K562 (cell line): ENCODE measurements around the gene SHOC1. TPM values are rescaled to one million over a fixed set of nuclear protein-coding genes. Genes with fewer than 3 reads are reported as not detected.

ENCODE experiments used
- polyA plus RNA-seq, 8 experiments: library from polyadenylated mRNA; depleted of rRNA in 4 of 8; stranded (reverse) in 5 of 8; unstranded in 3 of 8; fragments of >200 nt; fragmentation: Nextera tagmentation in 2 of 8; fragmentation: Illumina TruSeq in 1 of 8; extraction: Ambion mirVana in 2 of 8; extraction: Trizol in 1 of 8; gene quantifications; 2 replicates each; pipeline versions ENCODE4 v1.2.1 to v1.2.3, GENCODE V29; 2011 to 2014; ENCODE audit warnings: inconsistent platforms in 1 of 8, missing spikeins in 1 of 8
- small RNA-seq: library from RNA; depleted of rRNA; stranded (forward); fragments of <200 nt; gene quantifications from one replicate; pipeline ENCODE3, GENCODE V24; 2014
- total RNA-seq, 7 experiments: library from RNA; depleted of rRNA in 6 of 7; stranded (reverse); fragments of >200 nt in 6 of 7; fragmentation: Illumina TruSeq in 2 of 7; extraction: Trizol in 2 of 7; gene quantifications; 2 replicates each; pipeline versions ENCODE4 v1.2.1 to v1.2.3, GENCODE V29; 2011 to 2021; ENCODE audit warnings: low replicate concordance in 1 of 7

Gene SHOC1
- total and polyA plus RNA-seq, 9 of the 15 experiments (the other 6 are each of a cell fraction or from before 2014, with no cell fraction given) = 0.03 to 0.09 (median 0.04) TPM; not detected in 6

Small RNA genes within 50 kb of the gene (small RNA-seq; reads per million reads assigned to genes)
- gene RNU6-1013P = not detected

Other genes with a start within 250 kb of the SHOC1 start
- not detected in 2 replicates for gene PTGR1, start 195.3 kb downstream of the SHOC1 start, total RNA-seq (2014; rRNA removed)
- not detected in 2 replicates for gene PTGR1, start 195.3 kb downstream of the SHOC1 start, total RNA-seq (2014; rRNA removed; fragmentation: Illumina TruSeq; extraction: Trizol)
- gene PTGR1, start 195.3 kb downstream of the SHOC1 start, total RNA-seq (2015; rRNA removed; fragmentation: Illumina TruSeq; extraction: Trizol) = not detected in 2 replicates
- 0.22 and 0.36 TPM in 2 replicates for gene PTGR1, start 195.3 kb downstream of the SHOC1 start, total RNA-seq (2021)
- not detected in 2 replicates for gene PTGR1, start 195.3 kb downstream of the SHOC1 start, polyA plus RNA-seq (2011; rRNA removed)
- not detected in 2 replicates for gene PTGR1, start 195.3 kb downstream of the SHOC1 start, polyA plus RNA-seq (2014; fragmentation: Illumina TruSeq; extraction: Trizol)
- gene PTGR1, start 195.3 kb downstream of the SHOC1 start, polyA plus RNA-seq (2014; fragmentation: Nextera tagmentation; extraction: Ambion mirVana) = not detected
- not detected in 2 replicates for gene PTGR1, start 195.3 kb downstream of the SHOC1 start, polyA plus RNA-seq (2014; rRNA removed)
- 6.1 and 6.6 TPM in 2 replicates for gene DNAJC25, start 163.6 kb downstream of the SHOC1 start, total RNA-seq (2014; rRNA removed)
- gene DNAJC25, start 163.6 kb downstream of the SHOC1 start, total RNA-seq (2014; rRNA removed; fragmentation: Illumina TruSeq; extraction: Trizol) = 7.1 and 8.1 TPM in 2 replicates
- gene DNAJC25, start 163.6 kb downstream of the SHOC1 start, total RNA-seq (2015; rRNA removed; fragmentation: Illumina TruSeq; extraction: Trizol) = 7.0 and 8.4 TPM in 2 replicates
- gene DNAJC25, start 163.6 kb downstream of the SHOC1 start, total RNA-seq (2021) = 5.6 and 5.7 TPM in 2 replicates
- gene DNAJC25, start 163.6 kb downstream of the SHOC1 start, polyA plus RNA-seq (2011; rRNA removed) = 8.9 and 10.7 TPM in 2 replicates
- gene DNAJC25, start 163.6 kb downstream of the SHOC1 start, polyA plus RNA-seq (2014; fragmentation: Illumina TruSeq; extraction: Trizol) = 7.0 and 9.1 TPM in 2 replicates
- 1 to 10 TPM; 3.7 to 4.4 TPM for gene DNAJC25, start 163.6 kb downstream of the SHOC1 start, polyA plus RNA-seq (2014; fragmentation: Nextera tagmentation; extraction: Ambion mirVana)
- 8.4 and 11.2 TPM in 2 replicates for gene DNAJC25, start 163.6 kb downstream of the SHOC1 start, polyA plus RNA-seq (2014; rRNA removed)
- gene GNG10, start 133.3 kb downstream of the SHOC1 start, total RNA-seq (2014; rRNA removed) = 15.3 and 15.6 TPM in 2 replicates
- 28.0 and 28.3 TPM in 2 replicates for gene GNG10, start 133.3 kb downstream of the SHOC1 start, total RNA-seq (2014; rRNA removed; fragmentation: Illumina TruSeq; extraction: Trizol)
- 25.0 and 26.3 TPM in 2 replicates for gene GNG10, start 133.3 kb downstream of the SHOC1 start, total RNA-seq (2015; rRNA removed; fragmentation: Illumina TruSeq; extraction: Trizol)
- gene GNG10, start 133.3 kb downstream of the SHOC1 start, total RNA-seq (2021) = 13.1 and 16.3 TPM in 2 replicates
- 30.3 and 37.8 TPM in 2 replicates for gene GNG10, start 133.3 kb downstream of the SHOC1 start, polyA plus RNA-seq (2011; rRNA removed)
- 24.2 and 28.4 TPM in 2 replicates for gene GNG10, start 133.3 kb downstream of the SHOC1 start, polyA plus RNA-seq (2014; fragmentation: Illumina TruSeq; extraction: Trizol)
- 10 to 100 TPM; 32.6 to 35.3 TPM for gene GNG10, start 133.3 kb downstream of the SHOC1 start, polyA plus RNA-seq (2014; fragmentation: Nextera tagmentation; extraction: Ambion mirVana)
- gene GNG10, start 133.3 kb downstream of the SHOC1 start, polyA plus RNA-seq (2014; rRNA removed) = 32.1 and 34.3 TPM in 2 replicates
- gene UGCG, start 101.9 kb upstream of the SHOC1 start, total RNA-seq (2014; rRNA removed) = 21.6 and 22.2 TPM in 2 replicates
- gene UGCG, start 101.9 kb upstream of the SHOC1 start, total RNA-seq (2014; rRNA removed; fragmentation: Illumina TruSeq; extraction: Trizol) = 37.9 and 44.3 TPM in 2 replicates
- gene UGCG, start 101.9 kb upstream of the SHOC1 start, total RNA-seq (2015; rRNA removed; fragmentation: Illumina TruSeq; extraction: Trizol) = 26.2 and 26.6 TPM in 2 replicates
- 29.5 and 30.2 TPM in 2 replicates for gene UGCG, start 101.9 kb upstream of the SHOC1 start, total RNA-seq (2021)
- gene UGCG, start 101.9 kb upstream of the SHOC1 start, polyA plus RNA-seq (2011; rRNA removed) = 31.3 and 40.3 TPM in 2 replicates
- gene UGCG, start 101.9 kb upstream of the SHOC1 start, polyA plus RNA-seq (2014; fragmentation: Illumina TruSeq; extraction: Trizol) = 18.6 and 20.0 TPM in 2 replicates
- gene UGCG, start 101.9 kb upstream of the SHOC1 start, polyA plus RNA-seq (2014; fragmentation: Nextera tagmentation; extraction: Ambion mirVana) = 10 to 100 TPM; 29.2 to 31.9 TPM
- 20.8 and 24.3 TPM in 2 replicates for gene UGCG, start 101.9 kb upstream of the SHOC1 start, polyA plus RNA-seq (2014; rRNA removed)